Trophoblast cell (in vitro differentiated cells and primary cell): ENCODE data around the gene XYLT1.

Experiments
- DNase-seq, 2 donors: peaks; one replicate each; pipeline ENCODE4 v3.0.0-alpha.2; 2016
- H2AFZ ChIP-seq: 2 replicates; pipeline ENCODE4 v1.6.1; 2013; ENCODE audit warnings: low read length, moderate library complexity, mild to moderate bottlenecking; ENCODE audit not compliant: insufficient read depth, poor library complexity
- H2AK5ac ChIP-seq: 2 replicates; pipeline ENCODE4 v1.6.1; 2013; ENCODE audit warnings: mild to moderate bottlenecking, low read length
- H2BK120ac ChIP-seq: 2 replicates; pipeline ENCODE4 v1.6.1; 2013; ENCODE audit warnings: low read length, mild to moderate bottlenecking, moderate library complexity; ENCODE audit not compliant: insufficient read depth, poor library complexity
- H2BK12ac ChIP-seq: 2 replicates; pipeline ENCODE4 v1.6.1; 2013; ENCODE audit warnings: mild to moderate bottlenecking, low read length, moderate library complexity
- H2BK5ac ChIP-seq: 2 replicates; pipeline ENCODE4 v1.6.1; 2013; ENCODE audit warnings: low read length, low read depth, moderate library complexity, mild to moderate bottlenecking; ENCODE audit not compliant: poor library complexity
- H3K14ac ChIP-seq: 2 replicates; pipeline ENCODE4 v1.6.1; 2013; ENCODE audit warnings: mild to moderate bottlenecking, low read length
- H3K18ac ChIP-seq: 2 replicates; pipeline ENCODE4 v1.6.1; 2013; ENCODE audit warnings: mild to moderate bottlenecking, low read length
- H3K23ac ChIP-seq: 2 replicates; pipeline ENCODE4 v1.6.1; 2013; ENCODE audit warnings: low read length
- H3K27ac ChIP-seq: 2 replicates; pipeline ENCODE4 v1.5.1; 2013; ENCODE audit warnings: low read depth, mild to moderate bottlenecking, inconsistent platforms, low read length, moderate library complexity
- H3K27me3 ChIP-seq: 2 replicates; pipeline ENCODE4 v1.6.1; 2013; ENCODE audit warnings: inconsistent platforms, mild to moderate bottlenecking, low read length, moderate library complexity; ENCODE audit not compliant: insufficient read depth
- H3K36me3 ChIP-seq, 2 experiments: 1 replicate in 1 of 2; 2 replicates in 1 of 2; pipeline ENCODE4 v1.6.1; 2013; ENCODE audit warnings: low read length in 2 of 2, mild to moderate bottlenecking in 2 of 2, moderate library complexity in 1 of 2; ENCODE audit not compliant: insufficient read depth in 2 of 2, control insufficient read depth in 1 of 2
- H3K4ac ChIP-seq: 2 replicates; pipeline ENCODE4 v1.6.1; 2013; ENCODE audit warnings: low read depth, mild to moderate bottlenecking, low read length, moderate library complexity
- H3K4me1 ChIP-seq, 2 experiments: 1 replicate in 1 of 2; 2 replicates in 1 of 2; pipeline ENCODE4 v1.6.1; 2013; ENCODE audit warnings: low read length in 2 of 2, mild to moderate bottlenecking in 2 of 2, moderate library complexity in 1 of 2; ENCODE audit not compliant: insufficient read depth in 2 of 2, control insufficient read depth in 1 of 2
- H3K4me2 ChIP-seq: 2 replicates; pipeline ENCODE4 v1.6.1; 2013; ENCODE audit warnings: inconsistent platforms, mild to moderate bottlenecking, low read length, moderate library complexity
- H3K4me3 ChIP-seq: 2 replicates; pipeline ENCODE4 v1.5.1; 2013; ENCODE audit warnings: mild to moderate bottlenecking, low read depth, low read length, inconsistent platforms
- H3K79me1 ChIP-seq: one replicate; pipeline ENCODE4 v1.6.1; 2013; ENCODE audit warnings: low read length
- H3K79me2 ChIP-seq: 2 replicates; pipeline ENCODE4 v1.6.1; 2013; ENCODE audit warnings: low read length, mild to moderate bottlenecking; ENCODE audit not compliant: control insufficient read depth, insufficient read depth, poor library complexity
- H3K9ac ChIP-seq: 2 replicates; pipeline ENCODE4 v1.6.1; 2013; ENCODE audit warnings: mild to moderate bottlenecking, low read length
- H3K9me3 ChIP-seq: 2 replicates; pipeline ENCODE4 v1.6.1; 2013; ENCODE audit warnings: low read depth, mild to moderate bottlenecking, control low read depth, inconsistent platforms, low read length; ENCODE audit not compliant: insufficient read depth
- H4K12ac ChIP-seq: 2 replicates; pipeline ENCODE4 v1.6.1; 2013; ENCODE audit warnings: low read depth, mild to moderate bottlenecking, low read length, moderate library complexity
- H4K8ac ChIP-seq: 2 replicates; pipeline ENCODE4 v1.6.1; 2013; ENCODE audit warnings: low read depth, mild to moderate bottlenecking, low read length, moderate library complexity
- H4K91ac ChIP-seq: one replicate; pipeline ENCODE4 v1.6.1; 2013; ENCODE audit warnings: low read depth, mild to moderate bottlenecking, low read length, moderate library complexity
- WGBS: extraction: QIAGEN DNeasy Blood & Tissue Kit; methylation state at CpG from one replicate; pipeline ENCODE4 v1.1.7; 2013; ENCODE audit warnings: missing lambda C conversion rate; ENCODE audit not compliant: insufficient read length, insufficient coverage; ENCODE audit errors: extremely low coverage; 5-methylcytosine and 5-hydroxymethylcytosine counted together

Gene XYLT1

GRCh38 chr16:17266608-17267313, 204.0 kb downstream of the XYLT1 start:
- Histone ChIP-seq H4K91ac (no peak overlapping the region), H2BK5ac (no peak overlapping the region), H2BK120ac (no peak overlapping the region), H3K36me3 (no peaks in the 10 kb centered on the region), H3K18ac (no peak overlapping the region), H4K12ac (no peak overlapping the region), H2BK12ac (no peak overlapping the region), H3K4ac (no peak overlapping the region), H3K14ac (no peak overlapping the region), H3K79me1 (no peaks in the 10 kb centered on the region), H3K9me3 (no peaks in the 10 kb centered on the region), H3K4me2 (no peak overlapping the region), H3K23ac (no peak overlapping the region), H3K4me3 (no peak overlapping the region), H3K9ac (no peak overlapping the region), H3K27me3 (no peaks in the 10 kb centered on the region), H3K27ac (no peak overlapping the region), H2AFZ (no peak overlapping the region), H4K8ac (no peak overlapping the region), H3K79me2 (no peaks in the 10 kb centered on the region), H3K4me1 (no peaks in the 10 kb centered on the region), H2AK5ac (no peak overlapping the region)
- DNase-seq = no peak
- WGBS = no CpG with 5 or more reads among the region's 16 CpGs

DNA sequence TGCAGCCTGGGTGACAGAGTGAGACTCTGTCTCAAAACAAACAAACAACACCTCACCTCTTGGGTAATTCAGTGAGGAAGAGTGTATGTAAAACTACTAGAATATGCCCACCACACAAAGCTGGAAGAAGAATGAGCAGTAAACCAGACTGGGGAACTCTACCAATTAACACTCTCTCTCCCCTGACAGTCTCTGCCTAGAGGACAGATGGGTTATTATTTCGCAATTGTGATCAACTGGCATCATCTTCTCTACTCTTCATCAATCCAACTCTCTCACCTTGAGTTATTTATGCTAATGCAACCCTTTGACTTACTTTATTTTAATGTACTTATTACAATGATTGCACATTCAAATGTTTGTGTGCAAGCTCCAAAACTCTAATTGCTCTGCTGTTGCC, 205.6 kb downstream of the XYLT1 start:
- DNase-seq = no peak
- no peaks in the 10 kb centered on the region for H3K27me3 ChIP-seq

GRCh38 chr16:17261197-17261858, 209.4 kb downstream of the XYLT1 start:
- Histone ChIP-seq H3K9me3 (no peaks in the 10 kb centered on the region), H3K27ac (no peak overlapping the region), H3K18ac (no peak overlapping the region), H2BK120ac (no peak overlapping the region), H3K79me2 (no peaks in the 10 kb centered on the region), H3K23ac (no peak overlapping the region), H2BK12ac (no peak overlapping the region), H3K4me3 (no peak overlapping the region), H3K4me1 (no peaks in the 10 kb centered on the region), H3K27me3 (no peaks in the 10 kb centered on the region), H2BK5ac (no peak overlapping the region), H4K8ac (no peak overlapping the region), H3K4me2 (no peak overlapping the region), H2AFZ (no peak overlapping the region), H3K4ac (no peak overlapping the region), H3K79me1 (no peaks in the 10 kb centered on the region), H3K14ac (no peak overlapping the region), H3K9ac (no peak overlapping the region), H4K12ac (no peak overlapping the region), H2AK5ac (no peak overlapping the region), H4K91ac (no peak overlapping the region), H3K36me3 (peaks cover 2 to 3% of the 10 kb centered on the region in 2 experiments)
- WGBS = no CpG with 5 or more reads among the region's 5 CpGs
- no peak for DNase-seq

More for the DNA sequence above, 205.6 kb downstream of the XYLT1 start:
- no peak overlapping the region for H2BK120ac ChIP-seq
- H3K4me3 ChIP-seq = no peak overlapping the region
- H3K36me3 ChIP-seq = no peaks in the 10 kb centered on the region
- H4K8ac ChIP-seq = no peak overlapping the region
- H3K18ac ChIP-seq = no peak overlapping the region
- H3K27ac ChIP-seq = no peak overlapping the region
- H3K9me3 ChIP-seq = no peaks in the 10 kb centered on the region
- H4K12ac ChIP-seq = no peak overlapping the region
- H3K9ac ChIP-seq = no peak overlapping the region
- no peaks in the 10 kb centered on the region for H3K79me1 ChIP-seq
- WGBS = no CpG with 5 or more reads among the region's 1 CpG
- H3K4ac ChIP-seq = no peak overlapping the region
- H3K23ac ChIP-seq = no peak overlapping the region
- no peak overlapping the region for H2AK5ac ChIP-seq
- no peaks in the 10 kb centered on the region for H3K79me2 ChIP-seq
- H4K91ac ChIP-seq = no peak overlapping the region
- no peak overlapping the region for H2BK12ac ChIP-seq
- no peaks in the 10 kb centered on the region for H3K4me1 ChIP-seq
- H2BK5ac ChIP-seq = no peak overlapping the region
- no peak overlapping the region for H3K4me2 ChIP-seq
- H3K14ac ChIP-seq = no peak overlapping the region
- no peak overlapping the region for H2AFZ ChIP-seq

GRCh38 chr16:17260276-17260849, 210.4 kb downstream of the XYLT1 start:
- WGBS = no CpG with 5 or more reads among the region's 5 CpGs
- Histone ChIP-seq H3K4me2 (no peak overlapping the region), H3K4ac (no peak overlapping the region), H3K79me2 (no peaks in the 10 kb centered on the region), H3K23ac (no peak overlapping the region), H3K14ac (no peak overlapping the region), H3K79me1 (no peaks in the 10 kb centered on the region), H3K27me3 (no peaks in the 10 kb centered on the region), H3K9me3 (no peaks in the 10 kb centered on the region), H4K12ac (no peak overlapping the region), H3K18ac (no peak overlapping the region), H2BK12ac (no peak overlapping the region), H3K4me3 (no peak overlapping the region), H2AFZ (no peak overlapping the region), H2BK5ac (no peak overlapping the region), H3K9ac (no peak overlapping the region), H2BK120ac (no peak overlapping the region), H3K36me3 (peaks cover 2 to 3% of the 10 kb centered on the region in 2 experiments), H3K27ac (no peak overlapping the region), H3K4me1 (no peaks in the 10 kb centered on the region), H2AK5ac (no peak overlapping the region), H4K8ac (no peak overlapping the region), H4K91ac (no peak overlapping the region)
- no peak for DNase-seq
